ENCODE data around the gene CEACAM18. TPM values are rescaled to one million over a fixed set of nuclear protein-coding genes. Genes with fewer than 3 reads are reported as not detected.
"Not testable (repeated sequence)": the region's sequence is repeated elsewhere in the genome, so short reads cannot be mapped to it uniquely, and the experiment has no call there.

The CEACAM18 gene
- total RNA-seq, 2 experiments from 2014 or later = not detected

DNA sequence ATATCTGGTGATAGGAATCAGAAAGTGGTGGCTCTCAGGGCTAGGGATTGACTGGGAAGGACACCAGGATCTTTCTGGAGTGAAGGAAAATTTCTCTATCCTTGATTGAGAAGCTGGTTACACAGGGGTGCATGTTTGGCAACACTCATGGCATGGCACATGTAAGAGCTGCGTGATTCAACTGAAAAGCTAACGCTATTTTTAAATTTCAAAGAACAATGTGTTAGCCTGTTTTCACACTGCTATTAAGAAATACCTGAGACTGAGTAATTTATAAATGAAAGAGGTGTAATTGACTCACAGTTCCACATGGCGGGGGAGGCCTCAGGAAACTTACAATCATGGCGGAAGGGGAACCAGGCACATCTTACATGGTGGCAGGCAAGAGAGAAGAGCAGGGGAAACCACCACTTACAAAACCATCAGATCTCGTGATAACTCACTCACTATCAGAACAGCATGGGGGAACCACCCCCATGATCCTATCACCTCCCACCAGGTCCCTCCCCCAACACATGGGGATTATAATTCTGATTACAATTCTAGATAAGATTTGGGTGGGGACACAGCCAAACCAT is 27.5 kb upstream of the CEACAM18 start:
- DNase-seq = peak; percentile 35
- Mint-ChIP-seq H3K4me3 (no peak overlapping the region), H3K27ac (no peak overlapping the region), H3K36me3 (peaks cover 17% of the 10 kb centered on the region), H3K9me3 (ENCODE audit: low read depth) (peaks cover 9% of the 10 kb centered on the region), H3K4me1 (peaks cover 31% of the 10 kb centered on the region), H3K27me3 (peaks cover 11% of the 10 kb centered on the region)
- CTCF ChIA-PET = interaction anchor here (1.3 kb wide), 1 partner anchor 206 kb away, joined by 3 read pairs; no protein-coding TSS in a partner anchor
- no peak for ATAC-seq

DNA sequence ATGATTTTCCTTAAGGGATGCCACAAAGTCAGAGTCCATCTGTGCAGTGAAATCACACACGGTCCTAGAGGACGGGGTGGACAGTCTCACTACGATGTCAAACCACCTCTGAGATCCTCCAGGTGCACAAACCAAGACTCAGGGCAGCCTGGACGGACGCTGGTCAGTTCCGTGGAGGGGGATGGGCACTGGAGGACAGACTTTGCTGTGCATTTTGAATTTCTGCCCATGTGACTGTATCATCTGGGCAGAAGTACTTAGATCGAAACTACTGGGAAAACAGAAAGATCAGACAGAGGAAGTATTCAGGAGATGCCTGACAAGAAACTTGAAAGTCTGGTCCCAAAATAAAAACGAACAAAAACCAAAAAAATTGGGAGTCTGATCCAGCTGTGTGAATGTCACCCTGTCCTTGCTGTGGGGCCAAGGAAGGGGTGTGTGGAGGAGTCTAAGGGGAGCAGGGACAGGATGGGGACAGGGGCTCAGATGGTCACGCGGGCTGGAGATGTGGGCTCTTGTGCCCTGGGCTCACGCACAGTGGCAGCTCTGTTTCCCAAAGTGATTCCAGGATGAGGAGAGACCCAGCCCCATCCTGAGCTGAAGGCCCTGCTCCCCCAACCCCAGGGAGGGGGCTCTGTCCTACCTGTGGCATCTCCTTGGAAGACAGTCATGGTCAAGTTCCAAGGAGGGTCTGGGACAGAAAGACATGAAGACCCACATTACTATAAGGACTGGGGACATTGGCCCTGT is 21.6 kb upstream of the CEACAM18 start:
- Mint-ChIP-seq H3K27ac (no peak overlapping the region), H3K4me3 (no peak overlapping the region)

DNA sequence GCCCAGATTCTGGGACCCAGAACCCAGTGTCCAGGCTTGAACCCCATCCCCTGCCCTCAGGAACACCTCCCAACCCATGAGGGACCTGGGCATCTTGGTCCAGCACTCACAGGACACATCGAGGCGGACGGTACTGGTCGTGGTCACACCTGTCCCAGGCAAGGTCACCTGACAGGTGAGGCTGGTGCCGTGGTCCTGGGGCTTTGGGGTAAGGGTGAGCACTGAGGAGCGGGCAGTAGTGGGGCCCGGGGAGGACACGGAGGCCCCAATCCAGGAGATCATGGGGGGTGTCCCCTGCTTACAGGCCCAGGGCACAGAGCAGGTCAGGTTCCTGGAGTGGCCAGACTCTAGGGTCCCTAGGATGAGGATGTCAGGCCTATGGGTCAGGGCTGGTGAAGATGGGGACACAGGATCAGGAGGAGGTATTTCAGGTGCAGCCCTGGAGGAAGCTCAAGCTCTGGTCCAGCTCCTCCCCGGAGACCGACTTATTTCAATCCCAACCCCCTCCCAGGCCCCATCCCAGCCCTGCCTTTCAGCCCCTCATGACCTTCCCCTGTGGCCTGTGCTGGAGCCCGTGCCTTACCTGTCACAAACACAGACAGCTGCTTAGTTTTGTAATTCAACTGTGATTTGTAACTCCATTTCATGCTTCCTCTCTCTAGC is 20.9 kb upstream of the CEACAM18 start:
- DNase-seq (peak; percentile 31), ATAC-seq (no peak)
- CTCF ChIA-PET = no interaction called here
- no peak overlapping the region for H3K4me3 Mint-ChIP-seq
- H3K27me3 Mint-ChIP-seq = peaks cover 14% of the 10 kb centered on the region
- no peak overlapping the region for H3K27ac Mint-ChIP-seq
- H3K4me1 Mint-ChIP-seq = peaks cover 8% of the 10 kb centered on the region
- H3K9me3 Mint-ChIP-seq (ENCODE audit: low read depth) = no peaks in the 10 kb centered on the region
- no peaks in the 10 kb centered on the region for H3K36me3 Mint-ChIP-seq

More for the DNA sequence above, 21.6 kb upstream of the CEACAM18 start:
- ATAC-seq = no peak
- H3K27me3 Mint-ChIP-seq = peaks cover 10% of the 10 kb centered on the region
- no peaks in the 10 kb centered on the region for H3K36me3 Mint-ChIP-seq
- H3K9me3 Mint-ChIP-seq (ENCODE audit: low read depth) = no peaks in the 10 kb centered on the region
- DNase-seq = peak; percentile 37
- CTCF ChIA-PET = no interaction called here
- H3K4me1 Mint-ChIP-seq = peaks cover 8% of the 10 kb centered on the region

DNA sequence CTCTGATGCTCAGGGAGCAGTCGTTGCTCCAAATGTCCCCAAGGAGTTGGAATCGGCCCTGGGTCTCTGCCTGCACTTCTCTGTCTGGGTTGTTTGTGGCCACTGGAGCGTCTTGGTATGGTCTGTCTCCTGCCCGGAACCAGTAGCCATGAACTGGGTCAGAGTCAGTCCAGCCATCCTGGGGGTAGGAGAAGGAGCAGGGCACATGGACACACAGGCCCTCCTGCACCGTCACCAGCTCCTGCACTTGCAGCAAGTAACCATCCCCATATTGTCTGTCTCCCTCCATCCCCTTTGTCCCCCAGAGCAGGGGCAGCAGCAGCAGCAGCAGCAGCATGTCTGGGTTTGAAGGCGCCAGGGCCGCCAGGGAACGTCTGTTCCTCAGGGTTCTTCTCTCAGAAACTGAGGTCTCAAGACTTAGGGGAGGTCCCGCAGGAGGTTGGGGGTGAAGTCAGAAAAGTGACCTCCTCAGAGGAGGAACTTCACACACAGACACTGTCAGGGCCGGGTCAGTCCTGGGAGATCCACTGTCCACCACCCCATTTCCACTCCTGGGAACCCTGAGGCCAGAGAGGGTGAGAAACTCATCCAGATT is 20.2 kb upstream of the CEACAM18 start, which contains the start of gene SIGLEC8:
SIGLEC8 (minus strand) TSS at position 404 of the 595 bp plus-strand sequence; CDS start at position 337, 67 bp downstream.
- Mint-ChIP-seq H3K27me3 (peaks cover 21% of the 10 kb centered on the region), H3K27ac (no peak within 1 kb of the TSS), H3K4me1 (peaks cover 12% of the 10 kb centered on the region), H3K9me3 (ENCODE audit: low read depth) (no peaks in the 10 kb centered on the region), H3K4me3 (no peak within 1 kb of the TSS), H3K36me3 (no peaks in the 10 kb centered on the region)
- ATAC-seq = no peak
- DNase-seq = peak; percentile 30
- CTCF ChIA-PET = interaction anchor here (0.8 kb wide), 1 partner anchor 22 kb away, joined by 3 read pairs; no protein-coding TSS in a partner anchor

DNA sequence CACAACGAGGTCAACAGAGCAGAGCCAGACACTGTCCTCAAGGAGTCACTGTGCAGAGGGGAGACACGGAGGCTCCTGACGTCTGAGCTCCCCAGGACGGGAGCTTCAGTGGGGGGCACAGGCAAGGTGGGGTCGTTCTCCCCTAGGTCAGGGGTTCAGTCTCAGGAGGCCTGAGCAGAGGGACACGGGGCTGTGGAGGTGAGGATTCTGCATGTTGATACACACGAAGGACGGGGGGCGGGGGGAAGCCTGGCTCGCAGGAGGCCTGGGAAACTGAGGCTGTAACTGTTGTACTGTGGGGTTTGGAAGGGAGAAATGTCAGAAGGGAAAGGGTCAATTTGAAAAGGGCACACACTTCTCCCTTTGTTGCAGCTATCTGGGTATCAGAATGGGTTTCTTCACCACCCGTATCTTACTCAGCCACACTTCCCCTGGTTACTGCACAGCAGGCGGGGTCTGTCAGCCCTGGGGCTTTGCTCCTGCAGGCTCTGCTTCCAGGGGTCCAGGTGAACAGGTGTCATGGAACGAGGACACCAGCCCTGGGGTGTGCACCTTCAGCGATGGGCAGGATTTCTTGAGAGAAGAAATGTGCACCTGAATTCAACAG is 19.3 kb upstream of the CEACAM18 start:
- DNase-seq = peak; percentile 15
- no peak for ATAC-seq
- H3K36me3 Mint-ChIP-seq = no peaks in the 10 kb centered on the region
- no peaks in the 10 kb centered on the region for H3K9me3 Mint-ChIP-seq (ENCODE audit: low read depth)
- CTCF ChIA-PET = interaction anchor here (0.8 kb wide), 1 partner anchor 22 kb away, joined by 3 read pairs; no protein-coding TSS in a partner anchor
- no peak overlapping the region for H3K27ac Mint-ChIP-seq
- no peak overlapping the region for H3K4me3 Mint-ChIP-seq
- peaks cover 22% of the 10 kb centered on the region for H3K27me3 Mint-ChIP-seq
- H3K4me1 Mint-ChIP-seq = peaks cover 17% of the 10 kb centered on the region

DNA sequence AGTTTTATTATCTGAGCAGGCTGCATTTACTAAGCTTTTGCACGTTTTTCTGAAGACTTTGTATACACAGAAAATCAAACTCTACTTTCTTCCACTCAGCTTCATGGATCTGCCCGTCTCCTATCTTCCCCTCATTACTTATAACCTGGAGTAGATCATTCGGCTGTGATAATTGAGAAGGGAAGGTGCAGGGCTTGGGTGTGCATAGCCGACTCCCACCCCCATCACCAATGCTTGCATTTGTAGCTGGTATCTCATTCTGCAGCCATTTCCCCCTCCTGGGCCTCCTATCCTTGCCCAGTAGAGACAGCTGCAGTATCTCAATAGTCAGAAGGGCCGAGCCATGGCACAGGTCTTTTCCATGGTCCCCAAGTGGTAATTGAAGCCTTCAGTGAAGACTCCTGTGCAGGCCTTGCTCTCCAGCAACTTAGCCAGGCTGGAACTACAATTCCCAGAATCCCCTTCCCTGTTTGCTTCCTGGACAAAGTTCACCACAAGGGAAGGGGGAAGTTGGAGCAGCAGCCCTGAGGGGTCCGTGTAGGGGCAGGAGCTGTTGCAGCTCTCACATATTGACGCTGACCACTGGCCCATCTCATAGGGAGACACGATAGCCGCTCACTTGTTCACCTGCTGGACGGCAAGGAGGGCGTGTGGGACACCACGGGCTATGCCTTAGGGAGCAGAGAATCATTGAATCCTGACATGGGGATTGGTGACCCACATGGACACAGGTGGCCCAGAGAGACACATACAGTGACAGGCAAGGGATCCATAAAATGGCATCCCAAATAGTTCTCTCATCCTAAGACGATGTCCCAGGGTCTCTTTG is 18.0 kb upstream of the CEACAM18 start:
- Mint-ChIP-seq H3K4me1 (peaks cover 22% of the 10 kb centered on the region), H3K36me3 (peaks cover 5% of the 10 kb centered on the region), H3K27me3 (peaks cover 30% of the 10 kb centered on the region), H3K9me3 (ENCODE audit: low read depth) (no peaks in the 10 kb centered on the region), H3K4me3 (no peak overlapping the region), H3K27ac (no peak overlapping the region)
- ATAC-seq (no peak), DNase-seq (no peak)
- CTCF ChIA-PET = no interaction called here

DNA sequence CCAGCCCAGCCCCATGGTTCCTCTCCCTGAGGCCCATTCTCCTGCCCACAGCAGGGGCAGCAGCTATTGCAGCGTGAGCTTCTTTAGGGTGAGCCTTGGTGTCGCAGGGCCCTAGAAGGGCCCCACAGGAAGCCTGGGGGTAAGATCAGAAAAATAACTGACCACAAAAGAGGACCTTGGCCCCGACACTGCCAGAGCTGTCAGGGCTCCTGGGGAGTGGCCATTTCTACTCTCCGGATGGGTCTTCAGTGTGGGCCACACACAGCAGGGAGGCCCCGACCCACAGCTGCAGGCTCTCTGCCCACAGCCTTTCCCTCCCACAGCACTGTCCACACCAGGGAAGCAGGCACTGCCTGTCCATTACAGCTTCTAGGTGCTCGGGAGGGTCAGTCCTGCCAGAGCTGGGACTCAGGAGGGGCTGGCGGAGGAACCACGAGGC is 16.6 kb upstream of the CEACAM18 start:
- no peak overlapping the region for H3K4me3 Mint-ChIP-seq
- no peak for DNase-seq
- ATAC-seq = no peak
- CTCF ChIA-PET = interaction anchor here (0.6 to 1.7 kb wide), 3 partner anchors 11 to 41 kb away, joined by 3 to 8 read pairs (median 5); no protein-coding TSS in a partner anchor
- H3K9me3 Mint-ChIP-seq (ENCODE audit: low read depth) = no peaks in the 10 kb centered on the region
- H3K27me3 Mint-ChIP-seq = peaks cover 41% of the 10 kb centered on the region
- peaks cover 24% of the 10 kb centered on the region for H3K4me1 Mint-ChIP-seq
- no peak overlapping the region for H3K27ac Mint-ChIP-seq
- H3K36me3 Mint-ChIP-seq = peaks cover 5% of the 10 kb centered on the region

DNA sequence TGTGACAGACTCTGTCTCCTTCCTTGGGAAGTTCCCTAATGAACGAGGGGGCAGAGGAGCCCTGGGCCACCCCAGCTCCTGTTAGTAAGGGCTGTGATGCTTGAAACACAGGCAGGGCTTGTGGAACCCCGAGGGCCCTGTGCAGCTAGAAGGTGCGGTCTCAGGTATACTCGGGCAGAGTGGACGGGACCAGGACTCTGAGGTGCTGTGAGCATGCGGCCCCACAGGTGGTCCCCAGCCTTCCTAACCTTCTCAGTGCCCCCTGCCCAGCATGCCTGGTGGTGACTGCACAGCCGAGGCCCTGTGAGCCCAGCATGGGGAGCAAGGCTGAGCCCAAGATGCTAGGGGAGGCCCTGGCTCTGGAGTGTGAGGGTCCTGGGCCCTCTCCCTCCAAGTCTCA is 16.1 kb upstream of the CEACAM18 start:
- CTCF ChIA-PET = interaction anchor here (0.6 to 1.7 kb wide), 3 partner anchors 11 to 42 kb away, joined by 3 to 8 read pairs (median 5); no protein-coding TSS in a partner anchor
- Mint-ChIP-seq H3K27me3 (peaks cover 47% of the 10 kb centered on the region), H3K4me3 (no peak overlapping the region), H3K36me3 (peaks cover 5% of the 10 kb centered on the region), H3K4me1 (peaks cover 27% of the 10 kb centered on the region), H3K27ac (no peak overlapping the region), H3K9me3 (ENCODE audit: low read depth) (no peaks in the 10 kb centered on the region)
- no peak for ATAC-seq
- no peak for DNase-seq

DNA sequence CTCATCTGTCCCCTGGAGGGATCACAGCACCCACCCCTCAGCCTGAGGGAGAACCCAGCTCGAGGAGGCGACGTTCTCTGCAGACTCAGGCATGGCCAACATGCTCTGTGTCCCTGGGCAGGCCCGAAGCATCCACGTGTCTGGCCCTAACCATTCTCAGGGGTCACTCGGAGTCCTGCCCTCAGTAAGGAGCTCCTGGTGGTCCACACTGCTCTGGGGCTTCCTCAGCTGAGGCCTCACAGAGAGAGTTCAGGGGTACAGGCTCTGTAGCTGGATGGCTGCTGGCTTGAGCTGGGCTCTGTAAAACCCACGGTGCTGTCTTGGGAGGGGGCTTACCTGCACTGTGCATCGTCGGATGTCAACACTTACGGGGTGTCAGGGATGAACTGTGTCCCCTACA is 15.7 kb upstream of the CEACAM18 start:
- peaks cover 30% of the 10 kb centered on the region for H3K4me1 Mint-ChIP-seq
- CTCF ChIA-PET = interaction anchor here (0.7 to 1.7 kb wide), 5 partner anchors 10 to 53 kb away, joined by 3 to 8 read pairs (median 3); no protein-coding TSS in a partner anchor
- H3K4me3 Mint-ChIP-seq = no peak overlapping the region
- no peak overlapping the region for H3K27ac Mint-ChIP-seq
- H3K9me3 Mint-ChIP-seq (ENCODE audit: low read depth) = no peaks in the 10 kb centered on the region
- no peak for DNase-seq
- no peak for ATAC-seq
- peaks cover 51% of the 10 kb centered on the region for H3K27me3 Mint-ChIP-seq
- H3K36me3 Mint-ChIP-seq = peaks cover 5% of the 10 kb centered on the region

DNA sequence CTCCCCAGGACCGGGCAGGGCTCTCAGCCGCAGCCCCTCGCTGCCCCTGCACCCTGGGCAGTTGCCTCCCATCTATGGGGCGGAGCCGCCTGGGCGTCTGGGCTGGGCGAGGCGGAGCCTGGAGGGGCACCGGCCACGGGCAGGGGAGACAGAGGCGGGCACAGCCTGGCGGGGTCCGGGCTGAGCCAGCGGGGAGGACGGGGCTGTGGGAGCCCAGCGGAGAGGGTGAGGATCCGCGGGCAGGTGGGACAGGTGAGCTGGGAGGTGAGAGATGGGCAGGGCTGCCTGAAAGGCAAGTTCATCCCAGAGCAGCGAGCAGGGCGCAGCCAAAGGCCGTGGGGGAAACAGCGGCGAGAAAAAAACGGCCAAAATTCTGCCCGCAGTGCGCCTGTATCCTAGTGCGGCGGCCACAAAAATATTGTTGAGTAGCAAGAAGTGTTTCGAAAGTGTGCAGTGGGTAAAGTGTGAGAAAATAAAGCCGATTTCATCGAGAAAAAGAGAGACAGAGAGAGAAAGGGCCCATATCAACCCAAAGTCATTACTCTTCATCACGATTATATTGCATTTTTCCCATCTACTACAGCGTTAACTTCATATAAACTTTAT is 14.3 kb upstream of the CEACAM18 start:
- Mint-ChIP-seq H3K4me1 (peaks cover 44% of the 10 kb centered on the region), H3K27me3 (peaks cover 53% of the 10 kb centered on the region)
- DNase-seq; CTCF ChIA-PET; H3K36me3 Mint-ChIP-seq; H3K9me3 Mint-ChIP-seq (ENCODE audit: low read depth); H3K27ac Mint-ChIP-seq; H3K4me3 Mint-ChIP-seq: not testable (repeated sequence)
- ATAC-seq = peak; percentile 67

DNA sequence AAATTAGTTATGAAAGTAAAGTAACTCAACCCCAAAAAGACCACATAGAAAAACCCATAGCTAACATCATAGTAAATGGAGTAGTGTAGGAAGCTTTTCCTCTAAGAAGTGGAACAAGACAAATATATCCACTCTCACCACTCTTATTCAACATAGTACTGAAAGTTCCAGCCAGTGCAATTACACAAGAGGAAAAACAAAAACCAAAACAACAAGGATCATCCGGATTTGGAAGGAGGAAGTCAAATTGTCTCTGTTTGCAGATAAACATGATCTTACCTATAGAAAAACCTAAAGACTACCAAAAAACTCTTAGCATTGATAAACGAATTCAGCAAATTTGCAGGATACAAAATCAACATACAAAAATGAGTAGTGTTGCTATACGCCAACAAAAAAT is 11.6 kb upstream of the CEACAM18 start:
- DNase-seq = no peak
- no peak for ATAC-seq
- peaks cover 39% of the 10 kb centered on the region for H3K4me1 Mint-ChIP-seq
- H3K36me3 Mint-ChIP-seq = peaks cover 5% of the 10 kb centered on the region
- H3K27me3 Mint-ChIP-seq = peaks cover 49% of the 10 kb centered on the region
- no peak overlapping the region for H3K27ac Mint-ChIP-seq
- H3K9me3 Mint-ChIP-seq (ENCODE audit: low read depth) = no peaks in the 10 kb centered on the region
- H3K4me3 Mint-ChIP-seq = no peak overlapping the region
- CTCF ChIA-PET = interaction anchor here (2.3 kb wide), 1 partner anchor 190 kb away, joined by 12 read pairs; no protein-coding TSS in a partner anchor
